OCI-M1 (cell line): ENCODE data around the gene BMP2K.

Experiments used
- DNase-seq: peaks from one replicate; lab custom pipeline; 2025; lab: John Stamatoyannopoulos, UW

Gene BMP2K

GRCh38 chr4:78930016-78930629 is 154.0 kb downstream of the BMP2K start:
- DNase-seq: no peak

- no peak for DNase-seq
Observed at GRCh38 chr4:78936989-78937388, 160.8 kb downstream of the BMP2K start.

GRCh38 chr4:78937837-78938236 is 161.7 kb downstream of the BMP2K start:
- no peak for DNase-seq

GRCh38 chr4:78938474-78938867 is 162.3 kb downstream of the BMP2K start:
- DNase-seq: peak; percentile 41

- DNase-seq: peak; percentile 94
Observed at GRCh38 chr4:78938868-78939666, 162.9 kb downstream of the BMP2K start, which contains the start of gene PAQR3. TSS of gene PAQR3 (minus strand) at chr4:78939438. CDS start at chr4:78939224, 214 bp downstream.

GRCh38 chr4:78939667-78940008 is 163.5 kb downstream of the BMP2K start:
- no peak for DNase-seq

- DNase-seq: no peak
Observed at GRCh38 chr4:78940752-78941151, 164.6 kb downstream of the BMP2K start.

GRCh38 chr4:78944381-78944780 is 168.2 kb downstream of the BMP2K start:
- no peak for DNase-seq

GRCh38 chr4:78945651-78946179 is 169.6 kb downstream of the BMP2K start:
- DNase-seq: peak; percentile 13

- DNase-seq: peak; percentile 32
Observed at GRCh38 chr4:78949735-78950134, 173.6 kb downstream of the BMP2K start.

GRCh38 chr4:78951862-78952472 is 175.8 kb downstream of the BMP2K start:
- DNase-seq: peak; percentile 72

- no peak for DNase-seq
Observed at GRCh38 chr4:78953231-78953630, 177.1 kb downstream of the BMP2K start.

- DNase-seq: peak; percentile 68
Observed at GRCh38 chr4:78953769-78954666, 177.9 kb downstream of the BMP2K start.

- no peak for DNase-seq
Observed at GRCh38 chr4:78956975-78957374, 180.8 kb downstream of the BMP2K start.

- no peak for DNase-seq
Observed at GRCh38 chr4:78960926-78961325, 184.8 kb downstream of the BMP2K start.
